ENCODE measurements around the gene AQP7.

The AQP7 gene

DNA sequence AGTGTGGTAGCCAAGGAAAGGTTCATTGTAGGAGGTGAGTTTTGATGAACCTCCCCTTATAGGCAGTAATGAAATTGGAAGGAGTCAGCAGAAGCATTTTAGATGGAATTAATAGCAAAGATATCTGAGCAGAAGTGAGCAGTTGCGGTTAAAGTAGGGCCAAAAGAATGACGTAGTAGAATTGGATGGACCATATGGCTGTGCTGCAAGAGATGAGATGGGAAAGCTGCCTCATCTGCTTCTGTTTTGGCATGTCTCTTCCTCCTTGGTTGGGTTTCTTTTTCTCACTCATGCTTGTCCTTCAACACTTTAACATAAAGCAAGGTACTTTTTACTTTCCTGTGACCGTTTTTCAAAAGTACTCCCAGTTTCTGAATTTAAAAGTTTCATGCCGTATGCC lies 55.8 kb downstream of the AQP7 start:
- Histone ChIP-seq H3F3A (ENCODE audit: insufficient read depth) (no peaks in the 10 kb centered on the region), H3K27me3 (ENCODE audit: low read length) (no peaks in the 10 kb centered on the region), H3K9ac (ENCODE audit: low read length) (no peak overlapping the region), H3K79me2 (ENCODE audit: insufficient read depth, low read length) (no peaks in the 10 kb centered on the region), H3K9me2 (replicated peaks; ENCODE audit: insufficient read depth, low read length) (no peaks in the 10 kb centered on the region), H3K4me2 (ENCODE audit: low read depth, low read length, poor library complexity, severe bottlenecking) (no peak overlapping the region), H3K4me3 (ENCODE audit: insufficient read depth, low read length, poor library complexity, severe bottlenecking) (no peak overlapping the region), H2AFZ (ENCODE audit: low read depth, low read length, severe bottlenecking) (no peak overlapping the region), H3K9me3 (ENCODE audit: insufficient read depth, low read length) (no peaks in the 10 kb centered on the region), H3K36me3 (ENCODE audit: low read length) (peaks cover 46% of the 10 kb centered on the region), H3K27ac (ENCODE audit: low read depth, low read length) (no peak overlapping the region), H4K20me1 (ENCODE audit: low read depth, low read length) (no peaks in the 10 kb centered on the region)
- TF ChIP-seq, protein P1, sequence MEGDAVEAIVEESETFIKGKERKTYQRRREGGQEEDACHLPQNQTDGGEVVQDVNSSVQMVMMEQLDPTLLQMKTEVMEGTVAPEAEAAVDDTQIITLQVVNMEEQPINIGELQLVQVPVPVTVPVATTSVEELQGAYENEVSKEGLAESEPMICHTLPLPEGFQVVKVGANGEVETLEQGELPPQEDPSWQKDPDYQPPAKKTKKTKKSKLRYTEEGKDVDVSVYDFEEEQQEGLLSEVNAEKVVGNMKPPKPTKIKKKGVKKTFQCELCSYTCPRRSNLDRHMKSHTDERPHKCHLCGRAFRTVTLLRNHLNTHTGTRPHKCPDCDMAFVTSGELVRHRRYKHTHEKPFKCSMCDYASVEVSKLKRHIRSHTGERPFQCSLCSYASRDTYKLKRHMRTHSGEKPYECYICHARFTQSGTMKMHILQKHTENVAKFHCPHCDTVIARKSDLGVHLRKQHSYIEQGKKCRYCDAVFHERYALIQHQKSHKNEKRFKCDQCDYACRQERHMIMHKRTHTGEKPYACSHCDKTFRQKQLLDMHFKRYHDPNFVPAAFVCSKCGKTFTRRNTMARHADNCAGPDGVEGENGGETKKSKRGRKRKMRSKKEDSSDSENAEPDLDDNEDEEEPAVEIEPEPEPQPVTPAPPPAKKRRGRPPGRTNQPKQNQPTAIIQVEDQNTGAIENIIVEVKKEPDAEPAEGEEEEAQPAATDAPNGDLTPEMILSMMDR (IDR thresholded peaks at IDR 0.05; ENCODE audit: insufficient read depth, low read length, poor library complexity, severe bottlenecking), result no peak
- no peak for TF ChIP-seq EZH2phosphoT487 (conservative IDR thresholded peaks at IDR 0.05; ENCODE audit: low read length)

DNA sequence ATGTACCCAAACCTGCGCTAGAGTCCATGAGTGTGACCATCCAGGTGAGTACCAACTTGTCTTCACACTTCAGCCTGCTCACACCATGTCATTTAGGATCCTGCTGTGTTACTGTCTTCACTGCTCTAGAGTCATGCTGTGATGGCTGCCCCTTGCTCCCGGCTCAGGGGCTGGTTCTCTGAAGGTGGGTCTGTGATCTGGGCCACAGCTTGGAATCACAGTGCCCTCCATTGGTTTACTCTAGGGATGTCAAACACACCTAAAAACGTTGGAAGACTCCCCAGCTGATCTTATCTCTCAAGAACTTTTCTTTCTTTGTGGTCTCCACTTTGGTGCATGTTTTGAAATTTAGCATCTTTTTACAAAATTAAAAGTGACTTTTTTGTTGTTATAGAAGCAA lies 58.2 kb downstream of the AQP7 start:
- TF ChIP-seq, protein P1 (IDR thresholded peaks at IDR 0.05; ENCODE audit: insufficient read depth, low read length, poor library complexity, severe bottlenecking), result no peak
- TF ChIP-seq EZH2phosphoT487 (conservative IDR thresholded peaks at IDR 0.05; ENCODE audit: low read length), result no peak
- H3K9me2 ChIP-seq (replicated peaks; ENCODE audit: insufficient read depth, low read length), result no peaks in the 10 kb centered on the region
- no peaks in the 10 kb centered on the region for H3K27me3 ChIP-seq (ENCODE audit: low read length)
- no peaks in the 10 kb centered on the region for H3K79me2 ChIP-seq (ENCODE audit: insufficient read depth, low read length)
- no peak overlapping the region for H3K4me2 ChIP-seq (ENCODE audit: low read depth, low read length, poor library complexity, severe bottlenecking)
- peaks cover 15% of the 10 kb centered on the region; the same call in 1 of the 2 replicates for H3K9me3 ChIP-seq (ENCODE audit: insufficient read depth, low read length)
- H3F3A ChIP-seq (ENCODE audit: insufficient read depth), result no peaks in the 10 kb centered on the region
- no peak overlapping the region for H3K27ac ChIP-seq (ENCODE audit: low read depth, low read length)
- H3K4me3 ChIP-seq (ENCODE audit: insufficient read depth, low read length, poor library complexity, severe bottlenecking), result no peak overlapping the region
- H3K9ac ChIP-seq (ENCODE audit: low read length), result no peak overlapping the region
- H3K36me3 ChIP-seq (ENCODE audit: low read length), result peaks cover 63% of the 10 kb centered on the region
- H4K20me1 ChIP-seq (ENCODE audit: low read depth, low read length), result no peaks in the 10 kb centered on the region
- no peak overlapping the region for H2AFZ ChIP-seq (ENCODE audit: low read depth, low read length, severe bottlenecking)

DNA sequence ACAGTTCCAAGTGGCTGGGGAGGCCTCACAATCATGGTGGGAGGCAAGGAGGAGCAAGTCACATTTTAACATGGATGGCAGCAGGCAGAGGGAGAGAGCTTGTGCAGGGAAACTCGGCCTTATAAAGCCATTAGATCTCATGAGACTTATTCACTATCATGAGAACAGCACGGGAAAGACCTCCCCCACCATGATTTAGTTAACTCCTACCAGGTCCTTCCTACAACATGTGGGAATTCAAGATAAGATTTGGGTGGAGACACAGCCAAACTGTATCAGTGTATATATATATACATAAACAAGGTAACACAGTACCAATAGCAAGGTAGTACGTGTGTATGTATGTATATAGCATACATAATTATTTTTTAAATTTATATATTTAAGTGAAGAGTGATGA lies 61.2 kb downstream of the AQP7 start:
- no peaks in the 10 kb centered on the region for H3K79me2 ChIP-seq (ENCODE audit: insufficient read depth, low read length)
- no peak overlapping the region for H3K4me2 ChIP-seq (ENCODE audit: low read depth, low read length, poor library complexity, severe bottlenecking)
- TF ChIP-seq, protein P1 (IDR thresholded peaks at IDR 0.05; ENCODE audit: insufficient read depth, low read length, poor library complexity, severe bottlenecking), result no peak
- TF ChIP-seq EZH2phosphoT487 (conservative IDR thresholded peaks at IDR 0.05; ENCODE audit: low read length), result no peak
- H3F3A ChIP-seq (ENCODE audit: insufficient read depth), result no peaks in the 10 kb centered on the region
- no peak overlapping the region for H3K9ac ChIP-seq (ENCODE audit: low read length)
- no peaks in the 10 kb centered on the region for H3K9me2 ChIP-seq (replicated peaks; ENCODE audit: insufficient read depth, low read length)
- no peak overlapping the region for H2AFZ ChIP-seq (ENCODE audit: low read depth, low read length, severe bottlenecking)
- no peaks in the 10 kb centered on the region for H3K27me3 ChIP-seq (ENCODE audit: low read length)
- H3K4me3 ChIP-seq (ENCODE audit: insufficient read depth, low read length, poor library complexity, severe bottlenecking), result no peak overlapping the region
- no peaks in the 10 kb centered on the region for H4K20me1 ChIP-seq (ENCODE audit: low read depth, low read length)
- peaks cover 66% of the 10 kb centered on the region for H3K36me3 ChIP-seq (ENCODE audit: low read length)
- peaks cover 22% of the 10 kb centered on the region; the same call in 1 of the 2 replicates for H3K9me3 ChIP-seq (ENCODE audit: insufficient read depth, low read length)
- H3K27ac ChIP-seq (ENCODE audit: low read depth, low read length), result no peak overlapping the region

Measured in SU-DHL-6 (cell line).